NCI-H1436 (cell line): ENCODE measurements around the gene CTCF.
A peak's percentile ranks its signal among the peaks of the same experiment; 100 is the strongest.

Experiments
- DNase-seq: peaks from one replicate; lab custom pipeline; 2025; lab: John Stamatoyannopoulos, UW

The CTCF gene

GRCh38 chr16:67665598-67665997 is 103.3 kb downstream of the CTCF start:
- DNase-seq = no peak

- no peak for DNase-seq
Observed at GRCh38 chr16:67666032-67666551, 103.8 kb downstream of the CTCF start.

GRCh38 chr16:67666559-67667452 is 104.5 kb downstream of the CTCF start, which contains the start of the genes C16orf86 and ENKD1:
C16orf86 (plus strand) TSS chr16:67666814; CDS start chr16:67666971, 157 bp downstream.
ENKD1 (minus strand) TSS chr16:67666750; CDS start chr16:67666442, 308 bp downstream.
- DNase-seq = peak; percentile 70

GRCh38 chr16:67667453-67667816 is 105.1 kb downstream of the CTCF start:
- DNase-seq = no peak

- DNase-seq = peak; percentile 90
Observed at GRCh38 chr16:67667817-67668494, 105.6 kb downstream of the CTCF start.

- DNase-seq = no peak
Observed at GRCh38 chr16:67668495-67669157, 106.3 kb downstream of the CTCF start.

- DNase-seq = no peak
Observed at GRCh38 chr16:67669499-67670101, 107.3 kb downstream of the CTCF start.

GRCh38 chr16:67672306-67672705 is 110.0 kb downstream of the CTCF start:
- DNase-seq = no peak

- DNase-seq = peak; percentile 50
Observed at GRCh38 chr16:67672739-67673662, 110.7 kb downstream of the CTCF start.

- DNase-seq = no peak
Observed at GRCh38 chr16:67673712-67674580, 111.6 kb downstream of the CTCF start.

- DNase-seq = no peak
Observed at GRCh38 chr16:67674851-67675578, 112.7 kb downstream of the CTCF start.

GRCh38 chr16:67675579-67675935 is 113.2 kb downstream of the CTCF start:
- DNase-seq = no peak

GRCh38 chr16:67675999-67676398 is 113.7 kb downstream of the CTCF start:
- DNase-seq = no peak

GRCh38 chr16:67676516-67676915 is 114.2 kb downstream of the CTCF start:
- DNase-seq = no peak

- DNase-seq = no peak
Observed at GRCh38 chr16:67676939-67677338, 114.6 kb downstream of the CTCF start.

- no peak for DNase-seq
Observed at GRCh38 chr16:67677712-67678111, 115.4 kb downstream of the CTCF start.

GRCh38 chr16:67678354-67679023 is 116.2 kb downstream of the CTCF start:
- DNase-seq = no peak
